Measurements from ENCODE around the gene LRRC8C.
A peak's percentile ranks its signal among the peaks of the same experiment; 100 is the strongest.
"Not testable (repeated sequence)": the region's sequence is repeated elsewhere in the genome, so short reads cannot be mapped to it uniquely, and the experiment has no call there.

LRRC8C gene

GRCh38 chr1:89627596-89627962, 5.3 kb upstream of the LRRC8C start:
- no peak for DNase-seq (ENCODE audit: low read depth)
- no peak overlapping the region for H3K4me3 ChIP-seq (ENCODE audit: low read length)
- no peak for TF ChIP-seq CTCF (conservative IDR thresholded peaks at IDR 0.05; ENCODE audit: low read depth, low read length)

GRCh38 chr1:89629146-89629545, 3.8 kb upstream of the LRRC8C start:
- no peak overlapping the region for H3K4me3 ChIP-seq (ENCODE audit: low read length)
- no peak for DNase-seq (ENCODE audit: low read depth)
- no peak for TF ChIP-seq CTCF (conservative IDR thresholded peaks at IDR 0.05; ENCODE audit: low read depth, low read length)

- not testable (repeated sequence) for DNase-seq (ENCODE audit: low read depth); H3K4me3 ChIP-seq (ENCODE audit: low read length)
Measured at GRCh38 chr1:89629600-89629999, 3.3 kb upstream of the LRRC8C start.

GRCh38 chr1:89630048-89630447, 2.9 kb upstream of the LRRC8C start:
- no peak for TF ChIP-seq CTCF (conservative IDR thresholded peaks at IDR 0.05; ENCODE audit: low read depth, low read length)
- DNase-seq (ENCODE audit: low read depth), result no peak
- no peak overlapping the region for H3K4me3 ChIP-seq (ENCODE audit: low read length)

GRCh38 chr1:89631816-89632656, 884 bp upstream of the LRRC8C start:
- no peak for TF ChIP-seq CTCF (conservative IDR thresholded peaks at IDR 0.05; ENCODE audit: low read depth, low read length)
- H3K4me3 ChIP-seq (ENCODE audit: low read length), result peak overlapping the region; percentile 73
- no peak for DNase-seq (ENCODE audit: low read depth)

GRCh38 chr1:89633248-89633799, 404 bp downstream of the LRRC8C start:
- H3K4me3 ChIP-seq (ENCODE audit: low read length), result peak overlapping the region; percentile 62
- no peak for DNase-seq (ENCODE audit: low read depth)
- no peak for TF ChIP-seq CTCF (conservative IDR thresholded peaks at IDR 0.05; ENCODE audit: low read depth, low read length)

- no peak for TF ChIP-seq CTCF (conservative IDR thresholded peaks at IDR 0.05; ENCODE audit: low read depth, low read length)
- peak overlapping the region; percentile 62 for H3K4me3 ChIP-seq (ENCODE audit: low read length)
- no peak for DNase-seq (ENCODE audit: low read depth)
Measured at GRCh38 chr1:89633800-89634625, 1.1 kb downstream of the LRRC8C start.

All from retinal pigment epithelial cell (primary cell).